Hepatic stellate cell (primary cell): ENCODE measurements around the gene ORAI2.
A peak's percentile ranks its signal among the peaks of the same experiment; 100 is the strongest.

ENCODE experiments used
- DNase-seq: peaks from one replicate; pipeline ENCODE4 v3.0.0; 2011; ENCODE audit warnings: low spot score

Gene ORAI2

GRCh38 chr7:102415685-102416225 lies 17.6 kb upstream of the ORAI2 start:
- DNase-seq = no peak

- no peak for DNase-seq
Observed at GRCh38 chr7:102416406-102416805, 17.0 kb upstream of the ORAI2 start.

- DNase-seq = no peak
Observed at GRCh38 chr7:102417105-102417504, 16.3 kb upstream of the ORAI2 start.

DNA sequence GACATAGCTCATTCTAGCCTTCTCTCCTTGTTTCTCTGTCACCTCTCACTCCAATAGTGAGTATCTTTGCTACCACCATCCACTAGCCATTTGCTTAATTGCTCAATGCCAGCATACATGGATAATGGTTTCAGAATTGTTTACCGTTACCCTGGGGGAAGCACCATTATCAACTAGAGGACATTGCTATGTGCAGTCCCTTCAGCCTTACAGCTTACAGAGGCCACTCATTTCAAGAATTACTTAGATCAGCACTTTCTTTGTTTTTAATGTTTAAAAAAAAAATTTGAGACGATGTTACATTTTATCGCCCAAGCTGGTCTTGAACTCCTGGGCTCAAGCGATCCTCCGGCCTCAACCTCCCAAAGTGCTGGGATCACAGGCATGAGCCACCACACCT lies 14.8 kb upstream of the ORAI2 start:
- no peak for DNase-seq

- no peak for DNase-seq
Observed at GRCh38 chr7:102421706-102422240, 11.6 kb upstream of the ORAI2 start.

- no peak for DNase-seq
Observed at GRCh38 chr7:102424129-102424551, 9.2 kb upstream of the ORAI2 start.

- no peak for DNase-seq
Observed at GRCh38 chr7:102424787-102425218, 8.6 kb upstream of the ORAI2 start.

DNA sequence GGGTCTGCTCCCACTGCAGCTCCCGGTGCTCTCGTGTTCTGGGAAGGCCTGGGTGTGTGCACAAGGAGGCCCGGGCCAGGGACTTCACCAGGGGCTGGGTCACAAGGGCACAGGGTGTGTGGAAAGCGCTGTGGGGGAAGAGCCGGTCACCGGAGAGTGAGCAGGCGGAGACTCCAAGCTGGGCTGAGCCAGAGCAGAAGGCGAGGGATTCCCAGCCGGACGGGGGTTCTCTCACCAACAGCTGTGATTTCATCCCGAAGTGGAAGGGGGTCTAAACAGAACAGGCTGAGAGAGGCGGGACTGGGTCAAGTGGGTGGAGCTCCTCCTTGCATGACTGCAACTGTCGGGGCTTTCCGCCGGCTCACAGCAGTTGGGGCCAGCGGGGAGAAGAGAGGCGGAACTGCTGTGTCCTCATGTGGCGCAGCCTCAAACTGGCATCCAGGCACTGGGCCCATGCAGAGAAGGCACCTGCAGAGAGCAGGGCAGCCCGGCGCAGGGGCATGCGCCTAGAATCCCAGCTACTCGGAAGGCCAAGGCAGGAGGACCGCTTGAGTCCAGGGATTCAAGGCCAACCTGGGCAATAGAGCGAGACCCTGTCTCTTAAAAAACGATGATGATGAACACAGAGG lies 7.6 kb upstream of the ORAI2 start:
- DNase-seq = no peak

GRCh38 chr7:102426268-102427018 lies 6.9 kb upstream of the ORAI2 start:
- no peak for DNase-seq

GRCh38 chr7:102427019-102427405 lies 6.4 kb upstream of the ORAI2 start:
- DNase-seq = no peak

DNA sequence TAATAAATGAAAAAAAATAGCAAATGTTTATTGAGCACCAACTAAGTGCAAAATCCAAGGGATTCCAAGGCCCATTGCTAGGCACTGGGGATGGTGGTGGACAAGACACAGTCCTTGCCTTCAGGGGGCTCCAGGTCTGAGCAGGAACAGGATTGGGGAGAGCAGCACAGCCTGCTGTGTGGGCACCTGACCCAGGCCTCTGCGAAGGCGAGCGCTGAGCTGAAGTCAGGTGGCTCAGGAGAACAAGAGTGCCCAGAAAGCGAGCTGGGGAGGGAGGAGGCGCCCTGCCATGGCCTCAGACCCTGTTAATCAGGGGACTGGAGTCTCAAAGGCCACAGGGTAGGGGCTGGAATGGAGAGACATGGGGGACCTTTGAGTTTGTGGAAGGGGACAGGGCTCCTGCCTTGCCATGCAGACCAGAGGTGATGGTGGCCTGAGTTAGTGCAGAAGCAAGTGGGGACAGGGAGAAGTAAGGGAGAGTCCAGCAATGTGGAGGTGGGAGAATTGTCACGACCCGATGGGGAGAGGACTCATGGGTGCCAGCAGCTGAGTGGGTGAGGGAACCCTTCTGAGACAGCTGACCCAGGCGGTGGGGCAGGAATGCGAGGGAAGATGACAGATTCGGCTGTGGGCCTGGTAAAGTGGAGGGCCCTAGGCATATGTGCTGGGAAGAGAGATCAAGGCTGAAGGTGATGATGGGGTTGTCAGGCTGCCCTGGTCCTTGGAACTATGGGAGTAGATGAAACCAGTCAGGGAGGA lies 4.1 kb upstream of the ORAI2 start:
- DNase-seq = no peak

DNA sequence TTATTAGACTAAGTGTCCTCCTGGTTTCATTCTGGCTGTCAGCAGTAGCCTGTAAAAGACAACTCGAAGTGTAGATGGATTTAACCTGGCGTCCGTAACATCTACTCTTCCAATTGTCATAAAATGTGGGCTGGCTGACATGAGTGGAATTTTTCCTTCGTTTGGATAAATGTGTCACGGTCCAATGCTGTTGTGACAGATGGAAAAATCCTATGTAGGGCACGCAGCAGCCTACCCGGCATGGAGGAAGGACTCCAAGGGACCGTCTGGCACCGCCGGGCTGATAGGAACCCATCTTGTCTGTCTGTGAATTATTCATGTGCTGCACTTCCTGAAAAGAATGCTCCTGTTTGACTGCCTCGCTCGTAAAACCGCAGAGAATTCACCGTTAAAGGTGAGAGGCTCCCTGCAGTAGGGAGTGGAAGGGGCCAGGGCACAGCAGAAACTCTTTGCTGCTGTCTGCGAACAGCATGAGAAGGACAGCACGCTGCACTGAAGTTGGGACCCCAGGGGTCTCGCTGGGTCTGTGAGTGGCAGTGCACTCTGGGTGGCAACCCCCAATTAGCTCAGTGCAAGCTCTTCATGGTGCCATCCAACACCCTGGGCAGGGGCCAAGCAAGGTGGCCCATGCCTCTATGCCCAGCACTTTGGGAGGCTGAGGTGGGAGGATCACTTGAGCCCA lies 1.6 kb upstream of the ORAI2 start:
- DNase-seq = no peak

GRCh38 chr7:102432442-102433218 lies 745 bp upstream of the ORAI2 start:
- DNase-seq = no peak

DNA sequence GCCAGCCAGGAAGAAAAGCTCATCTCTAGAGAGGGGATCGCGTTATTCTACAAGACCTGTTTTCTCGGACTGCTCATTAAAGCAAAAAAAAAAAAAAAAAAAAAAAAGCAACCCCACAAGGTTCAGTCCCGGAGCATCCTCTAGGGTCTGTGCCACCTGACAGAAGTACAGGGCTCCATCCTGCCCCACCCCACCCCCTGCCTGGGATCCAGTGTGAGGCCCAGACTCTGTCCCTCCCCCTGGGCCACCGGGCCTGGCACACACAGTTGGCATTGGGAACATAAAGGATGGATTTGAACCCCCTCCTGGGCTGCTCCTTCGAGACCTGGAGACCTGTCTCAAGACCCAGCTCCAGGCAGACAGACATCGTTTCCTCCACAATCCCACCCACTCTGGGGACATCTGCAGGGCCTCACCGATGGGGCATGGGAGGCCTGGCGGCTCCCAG lies 688 bp downstream of the ORAI2 start:
- no peak for DNase-seq

DNA sequence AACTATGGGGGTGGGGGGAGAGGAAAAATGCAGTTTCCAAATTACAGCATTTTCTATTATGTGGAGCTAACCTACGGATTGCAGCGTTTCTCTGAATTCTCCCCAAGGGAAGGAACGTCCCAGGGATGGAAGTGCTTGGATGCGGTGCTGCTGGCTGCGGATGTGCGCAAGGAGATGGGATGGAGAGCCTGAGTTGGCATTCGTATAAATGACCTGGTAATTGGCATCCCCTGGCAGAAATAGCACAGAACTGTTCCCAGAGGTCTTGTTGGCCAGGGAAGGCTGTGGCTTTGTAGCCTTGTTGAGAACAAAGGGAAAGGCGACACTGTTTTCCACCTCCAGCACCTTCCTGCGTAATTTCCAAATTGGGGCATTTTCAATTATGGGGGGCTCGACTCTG lies 2.7 kb downstream of the ORAI2 start:
- no peak for DNase-seq

GRCh38 chr7:102439963-102440795 lies 6.8 kb downstream of the ORAI2 start:
- peak; percentile 90 for DNase-seq

DNA sequence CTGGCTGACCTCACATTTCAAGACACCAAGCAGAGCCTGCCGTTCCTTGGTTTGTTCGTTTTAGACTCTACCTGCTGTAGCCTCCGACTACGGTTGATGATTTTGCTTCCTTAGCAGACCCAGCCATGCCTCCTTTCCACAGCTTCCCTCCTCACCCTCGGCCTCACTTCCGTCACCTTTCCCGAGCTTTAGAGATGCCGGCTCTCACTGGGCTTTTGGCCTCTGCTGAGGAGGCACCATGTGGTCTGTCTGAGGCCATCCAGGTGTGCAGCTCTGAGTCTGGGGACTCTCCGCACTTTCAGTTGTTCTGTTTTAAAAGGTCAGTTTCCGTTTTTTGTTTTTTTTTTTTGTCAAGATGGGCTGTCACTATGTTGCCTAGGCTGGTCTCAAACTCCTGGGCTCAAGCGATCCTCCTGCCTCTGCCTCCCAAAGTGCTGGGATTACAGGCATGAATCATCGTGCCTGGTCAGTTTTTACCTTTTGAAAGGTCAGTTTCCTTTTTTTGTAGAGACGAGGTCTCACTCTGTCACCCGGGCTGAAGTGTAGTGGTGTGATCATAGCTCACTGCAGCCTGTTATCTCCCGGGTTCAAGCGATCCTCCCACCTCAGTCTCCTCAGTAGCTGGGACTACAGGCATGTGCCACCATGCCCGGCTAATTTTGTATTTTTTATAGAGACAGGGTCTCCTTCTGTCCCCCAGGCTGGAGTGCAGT lies 11.7 kb downstream of the ORAI2 start:
- DNase-seq = no peak

DNA sequence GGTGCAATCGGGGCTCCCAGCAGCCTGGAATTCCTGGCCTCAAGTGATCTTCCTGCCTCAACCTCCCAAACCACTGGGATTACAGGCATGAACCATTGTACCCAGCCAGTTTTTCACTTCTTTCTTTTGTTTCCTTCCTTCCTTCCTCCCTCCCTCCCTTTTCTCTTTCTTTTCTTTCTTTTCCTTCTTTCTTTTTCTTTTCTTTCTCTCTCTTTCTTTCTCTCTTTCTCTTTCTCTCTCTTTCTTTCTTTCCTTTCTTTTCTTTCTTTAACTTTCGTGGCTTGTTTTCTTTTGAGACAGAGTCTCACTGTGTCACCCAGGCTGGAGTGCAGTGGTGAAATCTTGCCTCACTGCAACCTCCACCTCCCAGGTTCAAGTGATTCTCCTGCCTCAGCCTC lies 12.3 kb downstream of the ORAI2 start:
- DNase-seq = no peak

GRCh38 chr7:102446387-102447156 lies 13.2 kb downstream of the ORAI2 start:
- DNase-seq = no peak
